T1000 (cell line): ENCODE measurements around the gene NCOR2.

Experiments
- DNase-seq: peaks from one replicate; lab custom pipeline; 2025; ENCODE audit warnings: mixed read lengths; lab: John Stamatoyannopoulos, UW

NCOR2 gene

DNA sequence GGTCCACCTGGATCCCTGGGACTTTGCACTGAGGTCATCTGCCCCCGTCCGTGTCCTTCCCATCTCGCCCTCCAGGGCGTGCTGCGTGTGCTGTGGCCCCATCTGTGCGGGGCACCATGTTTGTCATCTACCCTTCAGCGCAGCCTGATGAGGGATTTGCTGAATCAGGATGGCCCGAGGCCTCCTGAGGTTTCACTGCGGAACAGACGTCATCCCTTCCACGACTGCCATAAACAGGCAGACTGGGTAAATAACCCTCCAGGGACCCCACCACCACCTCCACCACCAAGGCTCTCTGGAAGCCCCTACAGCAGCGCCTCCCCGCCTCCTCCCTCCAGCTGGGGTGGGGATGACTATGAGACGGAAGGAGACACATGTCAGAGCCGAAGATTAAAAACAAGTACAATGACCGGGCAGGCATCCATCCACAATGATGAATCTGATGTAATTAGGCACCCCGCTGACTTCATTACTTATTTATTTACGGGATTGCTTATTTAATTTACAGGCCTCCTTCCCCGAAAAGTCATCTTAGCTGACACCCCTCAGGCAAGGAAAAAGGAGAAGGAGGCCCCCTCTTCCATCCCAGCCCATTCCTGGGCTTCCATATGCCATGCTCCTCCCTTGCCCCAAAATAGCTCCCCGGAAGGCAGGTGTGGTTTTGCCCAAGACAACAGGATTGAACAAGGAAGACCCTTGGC, 39.4 kb downstream of the NCOR2 start:
- peak; percentile 79 for DNase-seq

DNA sequence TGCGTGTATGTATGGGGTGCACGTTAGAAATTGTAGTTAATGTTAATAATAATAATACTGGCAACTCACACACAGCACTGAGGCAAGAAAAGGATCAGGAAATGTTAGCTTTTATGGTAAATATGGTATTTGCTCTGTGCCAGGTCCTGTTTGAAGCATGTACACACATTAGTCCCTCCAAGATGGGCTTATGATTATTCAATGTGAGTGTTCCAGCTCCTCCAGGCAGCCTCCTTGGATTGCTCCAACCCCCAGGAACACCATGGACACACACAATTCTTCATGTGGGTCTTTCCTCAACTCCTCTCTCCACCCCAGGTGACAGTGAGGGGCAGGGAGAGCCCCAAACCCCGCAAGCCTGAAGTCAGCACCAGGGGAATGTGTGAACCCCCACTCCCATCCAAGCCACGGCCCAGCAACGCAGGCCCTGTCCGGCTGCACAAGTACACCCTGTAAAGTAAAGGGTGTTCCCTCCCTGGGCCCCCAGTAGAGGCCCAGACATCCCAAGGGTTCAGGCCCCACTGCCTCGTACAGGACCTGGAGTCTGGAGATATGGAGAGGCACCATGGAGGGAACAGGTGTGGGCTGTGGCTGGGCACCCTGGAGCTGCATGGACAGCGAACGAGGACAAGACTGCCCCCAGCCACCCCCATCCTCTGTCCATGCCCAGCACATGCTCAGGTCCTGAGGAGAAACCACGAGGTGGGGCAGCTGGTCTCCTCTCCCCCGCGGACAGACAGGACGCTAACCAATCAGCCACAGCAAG, 41.3 kb downstream of the NCOR2 start:
- DNase-seq, result no peak

DNA sequence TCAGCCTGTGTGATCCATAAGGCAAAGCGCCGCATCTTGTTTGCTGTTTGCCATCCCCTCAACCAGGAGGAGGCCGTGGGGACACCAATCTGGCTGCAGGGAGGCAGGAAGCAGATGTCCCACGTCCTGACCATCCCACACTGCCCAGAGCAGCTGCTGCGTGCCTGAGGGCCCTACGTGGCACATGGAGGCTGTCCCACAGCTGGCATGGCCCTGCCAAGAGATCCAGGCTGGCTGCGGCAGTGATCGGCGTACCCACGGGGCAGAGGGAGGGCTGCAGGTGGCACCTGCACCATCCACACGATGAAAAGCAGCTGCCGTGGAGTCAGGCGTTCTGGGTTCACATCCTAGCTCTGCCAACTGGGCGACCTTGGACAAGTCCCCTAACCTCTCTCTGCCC, 42.0 kb downstream of the NCOR2 start:
- DNase-seq, result no peak

DNA sequence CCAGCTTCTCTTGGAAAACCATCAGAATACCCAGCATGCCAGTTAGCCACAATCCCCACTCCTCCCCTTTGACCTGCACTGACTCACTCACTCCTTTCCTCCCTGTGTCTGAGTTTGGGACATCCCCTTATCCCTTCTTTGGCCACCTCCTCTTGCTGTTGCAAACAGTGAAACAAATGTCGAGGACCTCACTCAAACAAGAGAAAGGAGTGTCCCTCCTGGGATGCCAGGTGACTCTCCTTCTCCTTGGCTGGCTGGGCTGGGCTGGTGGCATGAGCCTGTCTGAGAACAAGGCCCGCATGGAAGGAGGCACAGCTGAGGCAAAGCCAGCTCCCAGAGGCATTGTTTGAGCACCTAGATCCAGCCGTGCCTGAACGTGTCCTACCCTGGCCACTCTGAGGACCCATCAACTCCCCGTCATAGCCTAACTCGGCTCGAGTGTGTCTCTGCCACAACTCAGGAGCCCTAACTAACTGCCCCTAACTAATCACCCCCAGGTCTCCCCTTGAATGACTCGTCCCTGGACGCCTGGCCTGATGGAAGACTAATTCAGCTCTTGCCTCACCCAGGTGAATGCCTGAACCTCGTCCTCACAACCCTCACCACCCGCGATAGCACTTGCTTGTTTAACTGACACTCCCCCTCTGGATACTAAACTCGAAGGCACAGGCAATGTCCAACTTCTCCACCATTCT, 43.0 kb downstream of the NCOR2 start:
- DNase-seq, result peak; percentile 18

DNA sequence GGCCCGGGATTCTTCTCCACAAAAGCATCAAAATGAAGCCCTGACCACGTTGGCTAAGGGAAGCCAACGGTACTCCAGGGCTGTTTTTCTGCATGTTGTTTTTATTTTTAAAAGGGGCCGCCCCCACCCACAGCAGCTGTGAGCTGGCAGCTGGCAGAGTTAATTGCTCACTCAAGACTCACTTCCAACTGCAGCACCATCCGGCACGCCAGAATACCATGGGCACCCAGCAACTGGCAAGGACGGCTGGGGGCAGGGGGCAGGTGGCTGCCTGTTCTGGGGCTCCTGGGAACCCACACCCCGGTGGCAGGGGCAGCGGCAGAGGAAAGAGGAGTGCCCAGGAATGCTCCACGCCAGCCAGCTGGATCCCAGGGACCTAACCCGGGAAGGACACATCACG, 44.3 kb downstream of the NCOR2 start:
- no peak for DNase-seq

DNA sequence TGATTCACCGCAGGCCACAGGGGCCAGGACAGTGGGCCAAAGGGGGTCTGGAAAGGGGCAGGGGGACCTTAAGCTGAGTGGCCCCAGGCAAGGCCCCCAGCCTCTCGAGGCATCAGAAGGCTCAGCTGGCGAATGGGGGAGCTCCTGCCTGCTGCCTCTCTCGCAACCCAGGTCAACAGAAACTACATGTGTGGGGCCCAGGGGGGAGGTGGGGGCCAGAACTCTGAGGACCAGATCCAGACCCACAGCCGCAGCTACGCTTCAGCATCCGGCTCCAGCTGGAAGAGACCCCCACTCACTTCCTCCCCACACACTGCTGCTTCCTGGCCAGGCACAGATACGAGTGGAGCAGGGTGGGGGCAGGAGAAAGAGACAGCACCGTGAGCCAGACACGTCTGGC, 46.5 kb downstream of the NCOR2 start:
- DNase-seq, result no peak

DNA sequence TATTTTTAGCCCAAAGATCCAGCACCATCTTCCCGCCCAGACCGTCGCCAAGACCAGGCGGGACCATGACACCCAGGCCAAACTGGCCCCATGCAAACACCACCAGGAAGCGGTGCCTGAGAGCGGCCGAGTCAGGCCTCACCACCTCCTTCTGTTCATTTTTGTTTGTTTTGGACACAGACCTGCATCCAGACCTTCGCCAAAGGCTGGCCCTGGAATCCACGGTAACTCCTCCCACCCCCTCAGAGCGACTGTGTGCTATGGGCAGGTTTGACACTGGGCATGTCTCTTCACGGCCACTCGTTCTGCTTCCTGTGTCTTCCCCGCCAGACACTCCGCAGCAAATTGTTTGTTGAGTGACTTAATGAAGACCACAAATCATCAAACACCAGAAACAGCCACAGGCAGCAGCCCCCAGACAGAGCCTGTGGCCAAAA, 47.1 kb downstream of the NCOR2 start:
- DNase-seq, result no peak

DNA sequence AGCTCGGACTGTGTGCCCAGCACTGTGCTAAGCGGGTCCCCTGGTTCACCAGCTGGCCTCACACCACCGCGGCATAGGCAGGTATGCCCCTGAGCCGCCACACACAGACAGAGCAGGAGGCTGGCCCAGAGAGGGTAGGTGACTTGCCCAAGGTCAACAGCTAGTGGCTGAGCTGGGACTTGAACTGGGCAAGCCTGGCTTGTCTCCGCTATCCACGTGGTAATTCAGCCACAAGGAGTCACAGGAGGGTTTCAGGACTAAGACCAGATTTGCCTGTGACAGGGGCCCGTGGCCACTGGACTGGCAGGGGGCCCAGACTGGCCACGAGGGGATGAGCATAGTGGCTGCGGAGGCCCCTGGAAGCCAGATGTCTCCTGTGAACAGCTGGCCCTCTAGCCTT, 47.7 kb downstream of the NCOR2 start:
- no peak for DNase-seq

DNA sequence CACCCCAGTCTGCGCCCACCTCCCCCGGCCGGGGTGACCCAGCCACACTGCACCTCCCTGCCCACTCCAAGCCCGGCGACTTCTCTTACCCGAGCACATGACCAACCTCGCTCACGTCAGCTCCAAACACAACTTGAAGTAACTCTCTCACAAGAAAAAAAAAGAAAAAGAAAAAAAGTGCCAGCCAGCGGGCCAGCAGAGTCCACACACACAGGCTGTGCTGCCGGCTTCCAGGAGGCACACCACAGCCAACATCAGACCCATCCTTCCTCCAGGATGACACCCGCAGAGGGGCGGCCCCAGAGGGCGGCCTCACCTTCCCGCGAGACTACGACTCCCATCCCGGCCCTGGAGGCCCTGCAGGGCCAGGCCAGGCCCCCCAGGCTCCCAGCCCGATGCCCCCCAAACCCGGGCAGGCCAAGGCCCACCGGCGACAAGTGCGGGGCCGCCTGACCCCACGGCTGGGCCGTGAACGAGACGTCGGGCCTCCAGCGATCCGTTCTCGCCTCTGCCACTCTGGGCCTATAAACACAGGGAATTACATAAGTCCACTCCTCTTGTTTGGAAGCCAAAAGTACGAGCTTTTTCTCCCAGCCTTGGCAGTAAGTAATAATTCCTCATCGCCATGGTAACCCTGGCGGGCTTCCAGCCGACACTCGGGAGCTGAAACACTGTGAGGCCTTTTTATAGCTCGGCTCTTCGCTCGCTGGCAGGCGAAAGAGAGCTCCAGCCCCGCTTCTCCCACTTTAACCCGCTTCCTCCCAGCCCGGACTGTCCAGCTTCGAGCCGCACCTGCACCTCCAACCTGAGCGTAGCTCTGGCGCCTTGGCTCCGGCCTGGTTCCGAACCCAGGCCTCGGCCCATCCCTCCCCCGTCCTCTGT, 49.1 kb downstream of the NCOR2 start:
- peak; percentile 93 for DNase-seq
